Parathyroid adenoma (tissue), 2 donors: ENCODE data around the gene BEGAIN.

Experiments
- H2AFZ ChIP-seq: fragments of 300-600 bp; sonication (generic); one replicate; pipeline ENCODE4 v1.7.0; 2017; ENCODE audit warnings: antibody characterized with exemption, mild to moderate bottlenecking
- H3K27ac ChIP-seq: fragments of 300-600 bp; sonication (generic); one replicate; pipeline ENCODE4 v1.7.0; 2017
- H3K27me3 ChIP-seq: fragments of 300-600 bp; sonication (generic); one replicate; pipeline ENCODE4 v1.7.0; 2017; ENCODE audit warnings: low read length; ENCODE audit not compliant: control insufficient read depth, insufficient read depth
- H3K36me3 ChIP-seq: fragments of 300-600 bp; sonication (generic); one replicate; pipeline ENCODE4 v1.7.0; 2017; ENCODE audit warnings: low read length; ENCODE audit not compliant: control insufficient read depth, insufficient read depth
- H3K4me1 ChIP-seq: fragments of 300-600 bp; sonication (generic); one replicate; pipeline ENCODE4 v1.7.0; 2017; ENCODE audit warnings: control low read depth
- H3K4me2 ChIP-seq: fragments of 300-600 bp; sonication (generic); one replicate; pipeline ENCODE4 v1.7.0; 2017; ENCODE audit warnings: low read length
- H3K4me3 ChIP-seq: fragments of 300-600 bp; sonication (generic); one replicate; pipeline ENCODE4 v1.7.0; 2017; ENCODE audit warnings: low read depth, low read length
- H3K79me2 ChIP-seq: fragments of 300-600 bp; sonication (generic); one replicate; pipeline ENCODE4 v1.7.0; 2017; ENCODE audit warnings: control low read depth
- H3K9ac ChIP-seq: fragments of 300-600 bp; sonication (generic); one replicate; pipeline ENCODE4 v1.7.0; 2017; ENCODE audit warnings: mild to moderate bottlenecking
- H3K9me3 ChIP-seq: fragments of 300-600 bp; sonication (generic); one replicate; pipeline ENCODE4 v1.7.0; 2017; ENCODE audit warnings: low read length; ENCODE audit not compliant: control insufficient read depth
- CTCF ChIP-seq: fragments of 300-600 bp; sonication (generic); IDR thresholded peaks from one replicate; pipeline ENCODE4 v1.7.0; 2017; ENCODE audit warnings: antibody characterized with exemption, mild to moderate bottlenecking
- donor health status: primary hyperparathyroidism.

Gene BEGAIN

GRCh38 chr14:100629098-100629497, 41.9 kb upstream of the BEGAIN start:
- Histone ChIP-seq H3K4me2 (no peak overlapping the region), H3K4me1 (no peaks in the 10 kb centered on the region), H3K9me3 (no peaks in the 10 kb centered on the region), H3K9ac (no peak overlapping the region), H3K79me2 (no peaks in the 10 kb centered on the region), H2AFZ (no peak overlapping the region), H3K27me3 (no peaks in the 10 kb centered on the region), H3K36me3 (no peaks in the 10 kb centered on the region), H3K27ac (no peak overlapping the region), H3K4me3 (no peak overlapping the region)
- TF ChIP-seq CTCF, result no peak

DNA sequence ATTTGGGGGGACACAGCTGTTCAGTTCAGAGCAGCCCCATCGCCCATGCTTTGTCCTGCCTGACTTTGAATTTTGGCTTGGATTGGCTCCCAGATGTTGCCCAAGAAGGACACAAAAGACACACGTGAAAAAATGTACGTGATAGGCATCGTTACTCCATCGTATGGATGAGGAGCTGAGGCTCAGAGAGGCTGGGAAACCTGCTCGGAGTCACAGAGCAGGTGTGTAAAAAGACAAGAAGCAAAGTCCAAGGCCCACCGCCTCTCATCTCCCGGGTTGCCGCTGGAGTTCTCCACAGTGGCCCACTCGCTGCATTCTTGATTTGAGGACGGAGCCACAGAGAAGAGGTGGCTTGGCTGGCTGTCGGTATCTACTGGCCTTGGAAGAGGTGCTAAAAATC, 41.0 kb upstream of the BEGAIN start:
- Histone ChIP-seq H3K9me3 (no peaks in the 10 kb centered on the region), H3K36me3 (no peaks in the 10 kb centered on the region), H3K4me2 (no peak overlapping the region), H2AFZ (no peak overlapping the region), H3K4me3 (no peak overlapping the region), H3K4me1 (no peaks in the 10 kb centered on the region), H3K27me3 (no peaks in the 10 kb centered on the region), H3K27ac (no peak overlapping the region), H3K79me2 (no peaks in the 10 kb centered on the region), H3K9ac (no peak overlapping the region)
- no peak for TF ChIP-seq CTCF

- Histone ChIP-seq H3K27ac (no peak overlapping the region), H3K79me2 (no peaks in the 10 kb centered on the region), H3K36me3 (no peaks in the 10 kb centered on the region), H3K27me3 (no peaks in the 10 kb centered on the region), H3K9ac (no peak overlapping the region), H2AFZ (no peak overlapping the region), H3K4me2 (no peak overlapping the region), H3K4me3 (no peak overlapping the region), H3K9me3 (no peaks in the 10 kb centered on the region), H3K4me1 (no peaks in the 10 kb centered on the region)
- TF ChIP-seq CTCF, result no peak
These were observed 39.4 kb upstream of the BEGAIN start for GRCh38 chr14:100626614-100627013.

GRCh38 chr14:100623961-100624360, 36.7 kb upstream of the BEGAIN start:
- H3K36me3 ChIP-seq, result no peaks in the 10 kb centered on the region
- H3K9ac ChIP-seq, result no peak overlapping the region
- no peaks in the 10 kb centered on the region for H3K9me3 ChIP-seq
- TF ChIP-seq CTCF, result no peak
- H3K79me2 ChIP-seq, result no peaks in the 10 kb centered on the region
- H3K27ac ChIP-seq, result no peak overlapping the region
- H3K4me1 ChIP-seq, result no peaks in the 10 kb centered on the region
- no peak overlapping the region for H2AFZ ChIP-seq
- no peak overlapping the region for H3K4me3 ChIP-seq
- H3K4me2 ChIP-seq, result no peak overlapping the region
- no peaks in the 10 kb centered on the region for H3K27me3 ChIP-seq

DNA sequence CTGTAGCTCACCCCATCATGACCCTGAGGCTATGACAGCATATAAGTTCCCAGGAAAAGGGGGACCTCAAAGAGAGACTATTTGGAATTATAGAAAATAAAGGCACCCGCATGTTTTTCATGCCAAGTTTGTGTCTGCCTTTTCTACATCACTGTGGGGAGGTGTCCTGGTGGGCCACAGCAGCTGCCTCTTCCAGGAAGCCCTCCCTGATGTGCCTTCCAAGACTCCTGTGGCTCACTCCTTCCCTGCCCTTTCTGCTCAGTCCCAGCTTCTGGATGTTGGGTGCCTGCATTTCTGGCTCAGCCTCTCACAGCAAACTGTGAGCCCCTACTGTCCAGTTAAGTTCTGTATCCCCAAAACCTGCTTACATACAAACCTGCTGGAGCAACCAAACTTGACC, 36.3 kb upstream of the BEGAIN start:
- Histone ChIP-seq H3K9me3 (no peaks in the 10 kb centered on the region), H3K4me1 (no peaks in the 10 kb centered on the region)
- no peak for TF ChIP-seq CTCF

More for the DNA sequence above, 36.3 kb upstream of the BEGAIN start:
- no peak overlapping the region for H3K9ac ChIP-seq
- H3K4me2 ChIP-seq, result no peak overlapping the region
- no peaks in the 10 kb centered on the region for H3K27me3 ChIP-seq
- H3K79me2 ChIP-seq, result no peaks in the 10 kb centered on the region
- H2AFZ ChIP-seq, result no peak overlapping the region
- H3K27ac ChIP-seq, result no peak overlapping the region
- H3K4me3 ChIP-seq, result no peak overlapping the region
- H3K36me3 ChIP-seq, result no peaks in the 10 kb centered on the region
